ENCODE results near the gene THRA. TPM values are rescaled to one million over a fixed set of nuclear protein-coding genes. Genes with fewer than 3 reads are reported as not detected.

The THRA gene
- total RNA-seq, 1 experiment from 2014 or later, result 11.4 TPM

DNA sequence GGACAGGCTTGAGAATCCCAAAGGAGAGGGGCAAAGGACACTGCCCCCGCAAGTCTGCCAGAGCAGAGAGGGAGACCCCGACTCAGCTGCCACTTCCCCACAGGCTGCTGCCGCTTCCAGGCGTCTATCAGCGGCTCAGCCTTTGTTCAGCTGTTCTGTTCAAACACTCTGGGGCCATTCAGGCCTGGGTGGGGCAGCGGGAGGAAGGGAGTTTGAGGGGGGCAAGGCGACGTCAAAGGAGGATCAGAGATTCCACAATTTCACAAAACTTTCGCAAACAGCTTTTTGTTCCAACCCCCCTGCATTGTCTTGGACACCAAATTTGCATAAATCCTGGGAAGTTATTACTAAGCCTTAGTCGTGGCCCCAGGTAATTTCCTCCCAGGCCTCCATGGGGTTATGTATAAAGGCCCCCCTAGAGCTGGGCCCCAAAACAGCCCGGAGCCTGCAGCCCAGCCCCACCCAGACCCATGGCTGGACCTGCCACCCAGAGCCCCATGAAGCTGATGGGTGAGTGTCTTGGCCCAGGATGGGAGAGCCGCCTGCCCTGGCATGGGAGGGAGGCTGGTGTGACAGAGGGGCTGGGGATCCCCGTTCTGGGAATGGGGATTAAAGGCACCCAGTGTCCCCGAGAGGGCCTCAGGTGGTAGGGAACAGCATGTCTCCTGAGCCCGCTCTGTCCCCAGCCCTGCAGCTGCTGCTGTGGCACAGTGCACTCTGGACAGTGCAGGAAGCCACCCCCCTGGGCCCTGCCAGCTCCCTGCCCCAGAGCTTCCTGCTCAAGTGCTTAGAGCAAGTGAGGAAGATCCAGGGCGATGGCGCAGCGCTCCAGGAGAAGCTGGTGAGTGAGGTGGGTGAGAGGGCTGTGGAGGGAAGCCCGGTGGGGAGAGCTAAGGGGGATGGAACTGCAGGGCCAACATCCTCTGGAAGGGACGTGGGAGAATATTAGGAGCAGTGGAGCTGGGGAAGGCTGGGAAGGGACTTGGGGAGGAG is 47.5 kb upstream of the THRA start, which contains the start of gene CSF3:
Gene CSF3, plus strand, starts transcription at position 436 of the 993 bp plus-strand sequence. Its CDS starts 35 bp downstream, at position 471.
- no peak for DNase-seq
- no peaks in the 10 kb centered on the region for H3K9me2 ChIP-seq (ENCODE audit: insufficient read depth)
- no peaks in the 10 kb centered on the region for H4K20me1 ChIP-seq (ENCODE audit: insufficient read depth)
- ChIA-PET CTCF (interaction anchor here (0.5 to 1.7 kb wide), 3 partner anchors 11 to 92 kb away, joined by 3 to 6 read pairs (median 5); no protein-coding TSS in a partner anchor), POLR2A (ENCODE audit: unreplicated experiment) (interaction anchor here (0.9 kb wide), 1 partner anchor 85 kb away, joined by 5 read pairs; the partner anchor contains the start of gene NR1D1)
- H3K4me1 ChIP-seq (replicated peaks; ENCODE audit: insufficient read depth), result peaks cover 12% of the 10 kb centered on the region
- TF ChIP-seq EZH2 (IDR thresholded peaks at IDR 0.05; ENCODE audit: low read depth), result no peak
- TF ChIP-seq CTCF (conservative IDR thresholded peaks at IDR 0.05), result no peak
- no peaks in the 10 kb centered on the region for H3K27me3 ChIP-seq (ENCODE audit: insufficient read depth, low read depth)
- H2AFZ ChIP-seq, result no peak within 1 kb of the TSS
- intact Hi-C loops (cut with micrococcal nuclease; ENCODE audit: unreplicated experiment), result no loop called here
- no peak within 1 kb of the TSS for H3K4me3 ChIP-seq
- H3K36me3 ChIP-seq (ENCODE audit: low read depth), result peaks cover 4% of the 10 kb centered on the region; the same call in 1 of the 2 replicates
- no peak within 1 kb of the TSS for H3K27ac ChIP-seq
- H3F3A ChIP-seq (ENCODE audit: insufficient read depth, low read depth), result peaks cover 3% of the 10 kb centered on the region; the same call in 1 of the 2 replicates
- H3K9me3 ChIP-seq (ENCODE audit: insufficient read depth, low read depth), result no peaks in the 10 kb centered on the region
- no TSS peak for BruUV-seq (replicated peaks)
- no peak within 1 kb of the TSS for H3K4me2 ChIP-seq
- no peaks in the 10 kb centered on the region for H3K79me2 ChIP-seq (ENCODE audit: low read depth)

DNA sequence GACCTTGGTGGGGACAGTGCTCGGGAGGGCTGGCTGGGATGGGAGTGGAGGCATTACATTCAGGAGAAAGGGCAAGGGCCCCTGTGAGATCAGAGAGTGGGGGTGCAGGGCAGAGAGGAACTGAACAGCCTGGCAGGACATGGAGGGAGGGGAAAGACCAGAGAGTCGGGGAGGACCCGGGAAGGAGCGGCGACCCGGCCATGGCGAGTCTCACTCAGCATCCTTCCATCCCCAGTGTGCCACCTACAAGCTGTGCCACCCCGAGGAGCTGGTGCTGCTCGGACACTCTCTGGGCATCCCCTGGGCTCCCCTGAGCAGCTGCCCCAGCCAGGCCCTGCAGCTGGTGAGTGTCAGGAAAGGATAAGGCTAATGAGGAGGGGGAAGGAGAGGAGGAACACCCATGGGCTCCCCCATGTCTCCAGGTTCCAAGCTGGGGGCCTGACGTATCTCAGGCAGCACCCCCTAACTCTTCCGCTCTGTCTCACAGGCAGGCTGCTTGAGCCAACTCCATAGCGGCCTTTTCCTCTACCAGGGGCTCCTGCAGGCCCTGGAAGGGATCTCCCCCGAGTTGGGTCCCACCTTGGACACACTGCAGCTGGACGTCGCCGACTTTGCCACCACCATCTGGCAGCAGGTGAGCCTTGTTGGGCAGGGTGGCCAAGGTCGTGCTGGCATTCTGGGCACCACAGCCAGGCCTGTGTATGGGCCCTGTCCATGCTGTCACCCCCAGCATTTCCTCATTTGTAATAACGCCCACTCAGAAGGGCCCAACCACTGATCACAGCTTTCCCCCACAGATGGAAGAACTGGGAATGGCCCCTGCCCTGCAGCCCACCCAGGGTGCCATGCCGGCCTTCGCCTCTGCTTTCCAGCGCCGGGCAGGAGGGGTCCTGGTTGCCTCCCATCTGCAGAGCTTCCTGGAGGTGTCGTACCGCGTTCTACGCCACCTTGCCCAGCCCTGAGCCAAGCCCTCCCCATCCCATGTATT is 46.5 kb upstream of the THRA start:
- Histone ChIP-seq H3K4me2 (no peak overlapping the region), H2AFZ (no peak overlapping the region), H3F3A (ENCODE audit: insufficient read depth, low read depth) (peaks cover 11% of the 10 kb centered on the region; the same call in 1 of the 2 replicates), H3K4me1 (replicated peaks; ENCODE audit: insufficient read depth) (peaks cover 17% of the 10 kb centered on the region), H3K27ac (no peak overlapping the region), H3K4me3 (no peak overlapping the region), H4K20me1 (ENCODE audit: insufficient read depth) (no peaks in the 10 kb centered on the region), H3K27me3 (ENCODE audit: insufficient read depth, low read depth) (no peaks in the 10 kb centered on the region), H3K9me3 (ENCODE audit: insufficient read depth, low read depth) (no peaks in the 10 kb centered on the region), H3K79me2 (ENCODE audit: low read depth) (no peaks in the 10 kb centered on the region), H3K36me3 (ENCODE audit: low read depth) (peaks cover 4% of the 10 kb centered on the region; the same call in 1 of the 2 replicates), H3K9me2 (ENCODE audit: insufficient read depth) (no peaks in the 10 kb centered on the region)
- DNase-seq, result no peak
- no TSS peak for BruUV-seq (replicated peaks)
- TF ChIP-seq EZH2 (IDR thresholded peaks at IDR 0.05; ENCODE audit: low read depth), result no peak
- no peak for TF ChIP-seq CTCF (conservative IDR thresholded peaks at IDR 0.05)
- ChIA-PET CTCF (interaction anchor here (0.5 to 1.7 kb wide), 3 partner anchors 10 to 274 kb away, joined by 3 to 6 read pairs (median 5); no protein-coding TSS in a partner anchor), POLR2A (ENCODE audit: unreplicated experiment) (no interaction called here)
- intact Hi-C loops (cut with micrococcal nuclease; ENCODE audit: unreplicated experiment), result no loop called here
